ENCODE results near the gene GALNT2.

The GALNT2 gene

GRCh38 chr1:230142608-230143210 is 75.7 kb downstream of the GALNT2 start:
- no peaks in the 10 kb centered on the region for H3K27me3 ChIP-seq (ENCODE audit: insufficient read depth, poor library complexity, severe bottlenecking)
- no peak overlapping the region for H3K27ac ChIP-seq (replicated peaks)
- TF ChIP-seq SPI1 (IDR thresholded peaks at IDR 0.05; ENCODE audit: borderline replicate concordance, low read depth) (no peak), POLR2AphosphoS5 (IDR thresholded peaks at IDR 0.05; ENCODE audit: low read depth) (no peak), GABPA (IDR thresholded peaks at IDR 0.05; ENCODE audit: low read depth) (no peak)
- TF ChIP-seq, protein P1, sequence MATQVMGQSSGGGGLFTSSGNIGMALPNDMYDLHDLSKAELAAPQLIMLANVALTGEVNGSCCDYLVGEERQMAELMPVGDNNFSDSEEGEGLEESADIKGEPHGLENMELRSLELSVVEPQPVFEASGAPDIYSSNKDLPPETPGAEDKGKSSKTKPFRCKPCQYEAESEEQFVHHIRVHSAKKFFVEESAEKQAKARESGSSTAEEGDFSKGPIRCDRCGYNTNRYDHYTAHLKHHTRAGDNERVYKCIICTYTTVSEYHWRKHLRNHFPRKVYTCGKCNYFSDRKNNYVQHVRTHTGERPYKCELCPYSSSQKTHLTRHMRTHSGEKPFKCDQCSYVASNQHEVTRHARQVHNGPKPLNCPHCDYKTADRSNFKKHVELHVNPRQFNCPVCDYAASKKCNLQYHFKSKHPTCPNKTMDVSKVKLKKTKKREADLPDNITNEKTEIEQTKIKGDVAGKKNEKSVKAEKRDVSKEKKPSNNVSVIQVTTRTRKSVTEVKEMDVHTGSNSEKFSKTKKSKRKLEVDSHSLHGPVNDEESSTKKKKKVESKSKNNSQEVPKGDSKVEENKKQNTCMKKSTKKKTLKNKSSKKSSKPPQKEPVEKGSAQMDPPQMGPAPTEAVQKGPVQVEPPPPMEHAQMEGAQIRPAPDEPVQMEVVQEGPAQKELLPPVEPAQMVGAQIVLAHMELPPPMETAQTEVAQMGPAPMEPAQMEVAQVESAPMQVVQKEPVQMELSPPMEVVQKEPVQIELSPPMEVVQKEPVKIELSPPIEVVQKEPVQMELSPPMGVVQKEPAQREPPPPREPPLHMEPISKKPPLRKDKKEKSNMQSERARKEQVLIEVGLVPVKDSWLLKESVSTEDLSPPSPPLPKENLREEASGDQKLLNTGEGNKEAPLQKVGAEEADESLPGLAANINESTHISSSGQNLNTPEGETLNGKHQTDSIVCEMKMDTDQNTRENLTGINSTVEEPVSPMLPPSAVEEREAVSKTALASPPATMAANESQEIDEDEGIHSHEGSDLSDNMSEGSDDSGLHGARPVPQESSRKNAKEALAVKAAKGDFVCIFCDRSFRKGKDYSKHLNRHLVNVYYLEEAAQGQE (IDR thresholded peaks at IDR 0.05; ENCODE audit: insufficient replicate concordance, low read depth), result no peak
- TF ChIP-seq, protein P2, sequence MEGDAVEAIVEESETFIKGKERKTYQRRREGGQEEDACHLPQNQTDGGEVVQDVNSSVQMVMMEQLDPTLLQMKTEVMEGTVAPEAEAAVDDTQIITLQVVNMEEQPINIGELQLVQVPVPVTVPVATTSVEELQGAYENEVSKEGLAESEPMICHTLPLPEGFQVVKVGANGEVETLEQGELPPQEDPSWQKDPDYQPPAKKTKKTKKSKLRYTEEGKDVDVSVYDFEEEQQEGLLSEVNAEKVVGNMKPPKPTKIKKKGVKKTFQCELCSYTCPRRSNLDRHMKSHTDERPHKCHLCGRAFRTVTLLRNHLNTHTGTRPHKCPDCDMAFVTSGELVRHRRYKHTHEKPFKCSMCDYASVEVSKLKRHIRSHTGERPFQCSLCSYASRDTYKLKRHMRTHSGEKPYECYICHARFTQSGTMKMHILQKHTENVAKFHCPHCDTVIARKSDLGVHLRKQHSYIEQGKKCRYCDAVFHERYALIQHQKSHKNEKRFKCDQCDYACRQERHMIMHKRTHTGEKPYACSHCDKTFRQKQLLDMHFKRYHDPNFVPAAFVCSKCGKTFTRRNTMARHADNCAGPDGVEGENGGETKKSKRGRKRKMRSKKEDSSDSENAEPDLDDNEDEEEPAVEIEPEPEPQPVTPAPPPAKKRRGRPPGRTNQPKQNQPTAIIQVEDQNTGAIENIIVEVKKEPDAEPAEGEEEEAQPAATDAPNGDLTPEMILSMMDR (IDR thresholded peaks at IDR 0.05; ENCODE audit: insufficient read depth, low read length), result no peak
- no peak for DNase-seq (ENCODE audit: low read depth in 1 of 2, low spot score in 1 of 2)
- no peak overlapping the region for H3K4me3 ChIP-seq (replicated peaks; ENCODE audit: insufficient read depth, low read length)

DNA sequence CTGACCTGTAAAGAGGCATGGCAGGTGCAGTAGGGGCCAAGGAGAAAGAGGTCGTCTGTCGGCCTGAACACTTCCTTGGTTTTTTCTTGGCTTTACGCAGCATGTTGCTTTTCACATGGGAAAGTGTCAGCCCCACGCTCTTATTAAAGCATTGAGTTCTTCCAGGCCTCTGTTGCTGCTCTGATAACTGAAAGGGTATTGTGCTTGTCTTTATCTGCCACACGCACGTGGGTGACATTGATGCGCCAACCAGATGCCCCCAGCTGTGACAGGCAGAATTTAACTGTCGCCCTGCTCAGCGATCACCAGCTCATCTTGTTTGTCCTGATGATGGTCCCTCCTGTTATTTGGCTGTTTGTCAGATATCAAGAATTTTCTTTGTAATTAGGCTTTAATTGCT is 76.5 kb downstream of the GALNT2 start:
- Histone ChIP-seq H3K27me3 (ENCODE audit: insufficient read depth, poor library complexity, severe bottlenecking) (no peaks in the 10 kb centered on the region), H3K4me3 (replicated peaks; ENCODE audit: insufficient read depth, low read length) (no peak overlapping the region), H3K27ac (replicated peaks) (no peak overlapping the region)
- DNase-seq (ENCODE audit: low read depth in 1 of 2, low spot score in 1 of 2), result no peak
- TF ChIP-seq, protein P1 (IDR thresholded peaks at IDR 0.05; ENCODE audit: insufficient replicate concordance, low read depth), result no peak
- TF ChIP-seq SPI1 (IDR thresholded peaks at IDR 0.05; ENCODE audit: borderline replicate concordance, low read depth), result no peak
- TF ChIP-seq, protein P2 (IDR thresholded peaks at IDR 0.05; ENCODE audit: insufficient read depth, low read length), result no peak
- no peak for TF ChIP-seq POLR2AphosphoS5 (IDR thresholded peaks at IDR 0.05; ENCODE audit: low read depth)
- no peak for TF ChIP-seq GABPA (IDR thresholded peaks at IDR 0.05; ENCODE audit: low read depth)

DNA sequence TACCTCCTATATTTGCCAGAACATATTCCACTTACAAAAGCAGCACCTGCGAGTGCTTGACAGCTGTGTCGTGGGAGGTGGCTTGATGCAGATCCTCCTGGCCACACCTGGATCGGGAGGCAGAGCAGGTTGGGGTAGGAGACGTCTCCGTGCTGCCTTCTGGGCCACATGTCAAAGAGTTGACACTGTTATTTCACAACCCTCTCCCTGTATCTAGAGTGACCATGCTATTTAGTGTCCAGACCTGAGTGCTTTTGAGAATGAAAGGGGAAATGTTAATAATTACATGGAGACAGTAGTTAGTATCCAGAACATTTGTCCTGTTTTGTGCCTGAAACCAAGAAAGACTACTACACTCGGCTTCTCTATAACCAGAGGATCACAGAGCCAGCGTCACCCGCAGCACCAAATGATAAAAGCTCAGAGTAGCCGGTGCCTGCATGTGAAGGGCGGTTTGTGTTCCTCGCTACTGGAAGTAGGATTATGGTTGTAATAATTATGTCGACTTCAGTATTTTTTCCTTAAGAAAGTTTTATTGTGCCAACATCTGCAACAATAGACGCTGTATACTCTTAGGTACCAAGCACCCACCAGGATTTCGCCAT is 77.1 kb downstream of the GALNT2 start:
- no peak for DNase-seq (ENCODE audit: low read depth in 1 of 2, low spot score in 1 of 2)
- H3K27ac ChIP-seq (replicated peaks), result peak overlapping the region; percentile 10; the same call in 1 of the 2 replicates
- TF ChIP-seq, protein P2 (IDR thresholded peaks at IDR 0.05; ENCODE audit: insufficient read depth, low read length), result no peak
- no peak for TF ChIP-seq POLR2AphosphoS5 (IDR thresholded peaks at IDR 0.05; ENCODE audit: low read depth)
- TF ChIP-seq, protein P1 (IDR thresholded peaks at IDR 0.05; ENCODE audit: insufficient replicate concordance, low read depth), result no peak
- TF ChIP-seq GABPA (IDR thresholded peaks at IDR 0.05; ENCODE audit: low read depth), result no peak
- TF ChIP-seq SPI1 (IDR thresholded peaks at IDR 0.05; ENCODE audit: borderline replicate concordance, low read depth), result no peak
- H3K27me3 ChIP-seq (ENCODE audit: insufficient read depth, poor library complexity, severe bottlenecking), result no peaks in the 10 kb centered on the region
- H3K4me3 ChIP-seq (replicated peaks; ENCODE audit: insufficient read depth, low read length), result no peak overlapping the region
